Smooth muscle cell (in vitro differentiated cells): Measurements from ENCODE around the gene SLC24A1. TPM values are rescaled to one million over a fixed set of nuclear protein-coding genes. Genes with fewer than 3 reads are reported as not detected.

ENCODE experiments used
- DNase-seq: peaks from one replicate; lab custom pipeline; 2025; ENCODE audit not compliant: unreplicated experiment; lab: John Stamatoyannopoulos, UW
- H2AFZ ChIP-seq: fragments of 200-600 bp; sonication (generic); 2 replicates; pipeline ENCODE4 v1.6.0; 2016; ENCODE audit warnings: antibody characterized with exemption, low read depth, mild to moderate bottlenecking
- H3F3A ChIP-seq: fragments of 200-600 bp; sonication (generic); 2 replicates; pipeline ENCODE4 v1.6.0; 2017; ENCODE audit warnings: antibody characterized with exemption, low read depth
- H3K27ac ChIP-seq: fragments of 200-600 bp; sonication (generic); 2 replicates; pipeline ENCODE4 v1.5.1; 2016; ENCODE audit warnings: low read depth, mild to moderate bottlenecking
- H3K27me3 ChIP-seq: fragments of 200-600 bp; sonication (generic); 2 replicates; pipeline ENCODE4 v1.6.1; 2016; ENCODE audit warnings: low read depth, mild to moderate bottlenecking
- H3K36me3 ChIP-seq: fragments of 200-600 bp; sonication (generic); 2 replicates; pipeline ENCODE4 v1.5.1; 2016; ENCODE audit warnings: low read depth
- H3K4me1 ChIP-seq: fragments of 200-600 bp; sonication (generic); 2 replicates; pipeline ENCODE4 v1.5.1; 2016; ENCODE audit warnings: low read depth
- H3K4me2 ChIP-seq: fragments of 200-600 bp; sonication (generic); 2 replicates; pipeline ENCODE4 v1.6.0; 2016; ENCODE audit warnings: mild to moderate bottlenecking
- H3K4me3 ChIP-seq: fragments of 200-600 bp; sonication (generic); 2 replicates; pipeline ENCODE4 v1.5.1; 2016; ENCODE audit warnings: mild to moderate bottlenecking
- H3K79me2 ChIP-seq: fragments of 200-600 bp; sonication (generic); 2 replicates; pipeline ENCODE4 v1.6.0; 2016; ENCODE audit warnings: low read depth, mild to moderate bottlenecking
- H3K9ac ChIP-seq: fragments of 200-600 bp; sonication (generic); 2 replicates; pipeline ENCODE4 v1.6.0; 2016; ENCODE audit warnings: low read depth
- H3K9me3 ChIP-seq: fragments of 200-600 bp; sonication (generic); replicated peaks from 2 replicates; pipeline ENCODE4 v1.5.1; 2016; ENCODE audit warnings: low read depth
- H4K20me1 ChIP-seq: fragments of 200-600 bp; sonication (generic); 2 replicates; pipeline ENCODE4 v1.6.0; 2016; ENCODE audit warnings: low read depth
- CTCF ChIP-seq: fragments of 200-600 bp; sonication (generic); IDR thresholded peaks from 2 replicates; pipeline ENCODE4 v1.5.1; 2017; ENCODE audit warnings: borderline replicate concordance, mild to moderate bottlenecking, antibody characterized with exemption; ENCODE audit not compliant: insufficient read depth, poor library complexity, severe bottlenecking
- WGBS: methylation state at CpG from one replicate; pipeline ENCODE4 v1.1.7; 2016; ENCODE audit warnings: low lambda C conversion rate; 5-methylcytosine and 5-hydroxymethylcytosine counted together
- polyA plus RNA-seq: library from polyadenylated mRNA; unstranded; fragments of >200 nt; fragmentation: Nextera tagmentation; extraction: Ambion mirVana; gene quantifications from 2 replicates; pipeline ENCODE4 v1.2.1, GENCODE V29; 2016
- total RNA-seq: library from RNA; depleted of rRNA; stranded (reverse); fragments of >200 nt; gene quantifications from 2 replicates; pipeline ENCODE4 v1.2.3, GENCODE V29; 2014

Gene SLC24A1
- total and polyA plus RNA-seq, 2 experiments from 2014 or later: 1.3 to 2.8 TPM

GRCh38 chr15:65639509-65639908, 17.8 kb downstream of the SLC24A1 start:
- H3K4me3 ChIP-seq: no peak overlapping the region
- H3K36me3 ChIP-seq: no peaks in the 10 kb centered on the region
- no peak overlapping the region for H3K27ac ChIP-seq
- H3K27me3 ChIP-seq: no peaks in the 10 kb centered on the region
- H3K79me2 ChIP-seq: no peaks in the 10 kb centered on the region
- H3K4me1 ChIP-seq: no peaks in the 10 kb centered on the region
- H3K9me3 ChIP-seq: no peaks in the 10 kb centered on the region
- no peaks in the 10 kb centered on the region for H3F3A ChIP-seq
- no peak for DNase-seq
- 94% methylated on average over 6 of the region's 6 CpGs for WGBS
- H3K9ac ChIP-seq: no peak overlapping the region
- no peak overlapping the region for H2AFZ ChIP-seq
- no peak overlapping the region for H3K4me2 ChIP-seq
- no peaks in the 10 kb centered on the region for H4K20me1 ChIP-seq
- TF ChIP-seq CTCF: no peak

DNA sequence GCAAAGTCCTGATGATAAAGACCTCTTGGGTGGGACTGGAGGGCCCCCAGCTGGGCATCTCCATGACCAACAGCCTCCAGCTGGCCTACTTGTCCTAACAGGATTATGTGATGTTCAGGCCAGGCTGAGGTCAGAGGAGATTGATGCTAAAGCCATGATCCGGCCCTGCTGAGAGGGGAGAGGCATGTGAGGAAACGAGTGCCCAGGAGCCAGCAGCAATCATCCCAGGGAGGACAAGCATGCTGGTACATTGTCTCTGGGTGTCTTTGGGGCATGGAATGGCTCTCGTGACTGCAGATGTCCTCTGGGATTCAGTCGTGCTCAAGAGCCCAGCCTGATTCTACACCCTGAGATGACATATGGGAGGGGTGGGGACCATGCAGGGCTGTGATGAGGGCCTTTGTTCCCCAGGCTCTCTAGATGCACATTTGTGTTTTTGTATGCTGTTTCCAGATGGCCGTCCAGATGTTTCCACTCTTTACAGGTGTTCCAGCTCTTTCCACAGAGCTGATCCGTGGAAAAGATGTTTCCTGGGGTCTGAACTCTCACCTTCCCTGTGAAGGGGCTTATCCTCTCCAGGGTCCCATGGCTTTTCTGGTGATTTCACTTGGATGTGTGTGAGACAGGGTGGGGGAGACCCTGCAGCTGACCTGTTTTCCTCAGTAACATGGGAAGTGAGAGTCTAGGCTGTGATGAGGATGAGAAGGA, 20.2 kb downstream of the SLC24A1 start:
- Histone ChIP-seq H3K27ac (no peak overlapping the region), H2AFZ (no peak overlapping the region), H3K36me3 (no peaks in the 10 kb centered on the region), H3F3A (no peaks in the 10 kb centered on the region), H3K4me1 (no peaks in the 10 kb centered on the region), H3K9me3 (no peaks in the 10 kb centered on the region), H3K9ac (no peak overlapping the region), H3K27me3 (no peaks in the 10 kb centered on the region), H3K79me2 (no peaks in the 10 kb centered on the region), H4K20me1 (no peaks in the 10 kb centered on the region), H3K4me2 (no peak overlapping the region), H3K4me3 (no peak overlapping the region)
- no peak for TF ChIP-seq CTCF
- 95% methylated on average over 6 of the region's 6 CpGs for WGBS
- DNase-seq: no peak

DNA sequence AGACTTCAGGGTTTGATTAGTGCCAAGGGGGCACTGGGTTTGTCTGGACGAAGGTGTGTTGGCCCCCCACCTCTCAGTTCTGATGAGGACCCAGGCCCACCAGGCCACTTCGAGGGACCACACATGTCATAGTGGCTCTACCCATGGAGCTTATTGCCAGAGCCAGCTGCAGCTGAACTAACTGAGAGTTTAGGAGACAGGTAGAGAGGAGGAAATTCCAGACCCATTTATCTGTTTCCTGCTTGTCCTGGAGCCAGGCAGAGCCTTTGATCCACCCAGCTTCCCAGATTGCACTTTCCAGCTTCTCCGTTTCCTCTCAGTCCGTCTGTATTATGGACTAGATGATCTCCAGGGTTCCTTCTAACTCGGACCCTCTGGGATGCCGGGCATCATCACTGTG, 20.9 kb downstream of the SLC24A1 start:
- 87% methylated on average over 6 of the region's 6 CpGs for WGBS
- no peaks in the 10 kb centered on the region for H3K79me2 ChIP-seq
- no peak for DNase-seq

More for the DNA sequence above, 20.9 kb downstream of the SLC24A1 start:
- no peaks in the 10 kb centered on the region for H4K20me1 ChIP-seq
- no peaks in the 10 kb centered on the region for H3F3A ChIP-seq
- no peak overlapping the region for H3K9ac ChIP-seq
- no peak for TF ChIP-seq CTCF
- H3K36me3 ChIP-seq: no peaks in the 10 kb centered on the region
- no peak overlapping the region for H3K4me2 ChIP-seq
- no peak overlapping the region for H3K27ac ChIP-seq
- no peaks in the 10 kb centered on the region for H3K4me1 ChIP-seq
- H3K27me3 ChIP-seq: no peaks in the 10 kb centered on the region
- H3K9me3 ChIP-seq: no peaks in the 10 kb centered on the region
- no peak overlapping the region for H2AFZ ChIP-seq
- no peak overlapping the region for H3K4me3 ChIP-seq
